Stimulated activated CD8-positive, alpha-beta memory T cell treated with anti-CD3 and anti-CD28 coated beads, Interleukin-4, amount 100 ng/mL, for 24 hours (primary cell): Measurements from ENCODE around the gene INSR.
A peak's percentile ranks its signal among the peaks of the same experiment; 100 is the strongest.
"Not testable (repeated sequence)": the region's sequence is repeated elsewhere in the genome, so short reads cannot be mapped to it uniquely, and the experiment has no call there.

Experiments
- DNase-seq: peaks from one replicate; pipeline ENCODE4 v3.0.0-alpha.2; 2020; ENCODE audit warnings: low read depth

The INSR gene

GRCh38 chr19:7098701-7099596 lies 195.3 kb downstream of the INSR start:
- peak; percentile 83 for DNase-seq

GRCh38 chr19:7098096-7098495 lies 196.1 kb downstream of the INSR start:
- DNase-seq = no peak

- no peak for DNase-seq
These were observed 205.2 kb downstream of the INSR start for GRCh38 chr19:7088999-7089398.

GRCh38 chr19:7083076-7083956 lies 210.9 kb downstream of the INSR start:
- no peak for DNase-seq

GRCh38 chr19:7078008-7078407 lies 216.2 kb downstream of the INSR start:
- no peak for DNase-seq

- no peak for DNase-seq
These were observed 218.1 kb downstream of the INSR start for GRCh38 chr19:7076151-7076550.

- DNase-seq = no peak
These were observed 219.4 kb downstream of the INSR start for GRCh38 chr19:7074705-7075282.

- DNase-seq = no peak
These were observed 221.7 kb downstream of the INSR start for GRCh38 chr19:7072541-7072940.

GRCh38 chr19:7069904-7070226 lies 224.3 kb downstream of the INSR start:
- DNase-seq = no peak

GRCh38 chr19:7069042-7069903 lies 224.9 kb downstream of the INSR start, which contains the start of gene ZNF557:
Gene ZNF557 (plus strand): TSS chr19:7069703. CDS start chr19:7075075, 5,372 bp downstream.
- peak; percentile 98 for DNase-seq

- no peak for DNase-seq
These were observed 225.6 kb downstream of the INSR start for GRCh38 chr19:7068599-7068998.

- DNase-seq = no peak
These were observed 226.5 kb downstream of the INSR start for GRCh38 chr19:7067716-7068115.

GRCh38 chr19:7067122-7067521 lies 227.1 kb downstream of the INSR start:
- DNase-seq = not testable (repeated sequence)

GRCh38 chr19:7063764-7064418 lies 230.3 kb downstream of the INSR start:
- DNase-seq = no peak

GRCh38 chr19:7063339-7063738 lies 230.9 kb downstream of the INSR start:
- no peak for DNase-seq
